GM12892 (cell line): ENCODE data around the gene NPAS3.

ENCODE experiments used
- POLR2A ChIP-seq: IDR thresholded peaks from 2 replicates; pipeline ENCODE4 v1.6.1; 2011; ENCODE audit warnings: low read depth, low read length, control low read depth
- POLR2AphosphoS5 ChIP-seq: IDR thresholded peaks from 2 replicates; pipeline ENCODE4 v1.6.1; 2011; ENCODE audit warnings: low read depth, low read length, control low read depth
- TAF1 ChIP-seq: IDR thresholded peaks from 2 replicates; pipeline ENCODE4 v1.6.1; 2011; ENCODE audit warnings: low read depth, mild to moderate bottlenecking, control low read depth, low read length, borderline replicate concordance

GRCh38 chr14:33126433-33126832, 187.8 kb downstream of the NPAS3 start:
- TF ChIP-seq POLR2AphosphoS5 = no peak
- no peak for TF ChIP-seq POLR2A
- TF ChIP-seq TAF1 = no peak
